ENCODE results near the gene ASS1.
"Not testable (repeated sequence)": the region's sequence is repeated elsewhere in the genome, so short reads cannot be mapped to it uniquely, and the experiment has no call there.

ASS1 gene

GRCh38 chr9:130434656-130435055, 10.1 kb upstream of the ASS1 start:
- H3K4me3 ChIP-seq (ENCODE audit: extremely low read depth, insufficient read depth, low read length, poor library complexity, severe bottlenecking); H3K27ac ChIP-seq (ENCODE audit: low read depth, low read length, severe bottlenecking); H3K9me3 ChIP-seq (ENCODE audit: control insufficient read depth, low read length); H3K36me3 ChIP-seq (ENCODE audit: control insufficient read depth, insufficient read depth, low read length); H3K4me1 ChIP-seq (ENCODE audit: control insufficient read depth, insufficient read depth, low read length, poor library complexity, severe bottlenecking): not testable (repeated sequence)
- 80% methylated on average over 1 of the region's 5 CpGs; no CpG with 5 or more reads in 1 of the 2 experiments for WGBS, 2 experiments (ENCODE audit: insufficient coverage in 2 of 2)

- H3K4me1 ChIP-seq (ENCODE audit: control insufficient read depth, insufficient read depth, low read length, poor library complexity, severe bottlenecking), result no peaks in the 10 kb centered on the region
- H3K27ac ChIP-seq (ENCODE audit: low read depth, low read length, severe bottlenecking), result no peak overlapping the region
- 84 to 88% methylated on average over 8 to 12 of the region's 15 CpGs for WGBS, 2 experiments (ENCODE audit: insufficient coverage in 2 of 2)
- H3K36me3 ChIP-seq (ENCODE audit: control insufficient read depth, insufficient read depth, low read length), result no peaks in the 10 kb centered on the region
- H3K4me3 ChIP-seq (ENCODE audit: extremely low read depth, insufficient read depth, low read length, poor library complexity, severe bottlenecking), result no peak overlapping the region
- no peaks in the 10 kb centered on the region for H3K9me3 ChIP-seq (ENCODE audit: control insufficient read depth, low read length)
These were observed 7.6 kb upstream of the ASS1 start for GRCh38 chr9:130437011-130437789.

DNA sequence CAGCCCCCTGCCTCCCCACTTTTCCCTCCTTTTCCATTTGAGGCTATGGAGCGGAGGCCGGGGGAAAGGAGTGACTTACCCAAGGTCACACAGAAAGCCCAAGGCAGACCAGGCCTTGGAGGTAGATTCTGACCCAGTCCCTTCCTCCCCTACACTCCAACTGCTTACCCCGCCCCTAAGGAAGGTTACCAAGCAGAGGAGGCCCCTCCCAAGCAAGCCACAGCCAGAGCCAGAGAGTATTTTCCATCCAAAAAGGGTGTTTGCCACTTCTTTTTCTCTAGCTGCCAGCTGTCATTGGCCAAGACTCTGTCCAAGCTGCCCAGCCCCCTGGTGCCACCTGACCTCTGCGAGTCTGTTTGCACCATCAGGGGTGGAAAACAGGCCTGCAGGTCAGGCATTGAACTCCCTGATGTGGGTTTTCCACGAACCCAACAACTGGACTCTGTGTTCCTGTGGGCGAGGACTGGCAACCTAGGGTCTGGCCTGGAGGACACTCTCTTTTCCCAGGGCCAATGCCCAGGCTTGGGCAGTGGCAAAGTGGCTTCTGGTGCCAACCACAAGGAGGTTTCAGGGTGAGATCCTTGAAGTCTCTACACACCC, 6.3 kb upstream of the ASS1 start:
- 67 to 88% methylated on average over 3 to 6 of the region's 6 CpGs for WGBS, 2 experiments (ENCODE audit: insufficient coverage in 2 of 2)
- no peaks in the 10 kb centered on the region for H3K9me3 ChIP-seq (ENCODE audit: control insufficient read depth, low read length)
- no peak overlapping the region for H3K4me3 ChIP-seq (ENCODE audit: extremely low read depth, insufficient read depth, low read length, poor library complexity, severe bottlenecking)
- no peaks in the 10 kb centered on the region for H3K4me1 ChIP-seq (ENCODE audit: control insufficient read depth, insufficient read depth, low read length, poor library complexity, severe bottlenecking)
- H3K27ac ChIP-seq (ENCODE audit: low read depth, low read length, severe bottlenecking), result no peak overlapping the region
- H3K36me3 ChIP-seq (ENCODE audit: control insufficient read depth, insufficient read depth, low read length), result no peaks in the 10 kb centered on the region

DNA sequence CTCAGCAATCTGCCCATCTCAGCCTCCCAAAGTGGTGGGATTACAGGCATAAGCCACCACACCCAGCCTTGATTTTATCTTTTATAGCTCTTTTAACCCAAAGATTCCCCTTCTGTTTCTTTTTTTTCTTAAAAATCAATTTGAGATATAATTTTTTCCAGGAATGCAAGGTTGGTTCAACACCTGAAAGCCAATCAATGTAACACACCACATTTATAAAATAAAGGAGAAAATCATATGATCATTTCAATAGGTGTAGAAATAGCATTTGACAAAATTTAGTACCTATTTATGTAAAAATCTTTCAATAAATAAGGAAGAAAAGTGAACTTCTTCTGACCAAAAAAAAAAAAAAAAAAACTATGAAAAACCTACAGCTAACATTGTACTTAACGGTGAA, 3.7 kb upstream of the ASS1 start:
- no peaks in the 10 kb centered on the region for H3K4me1 ChIP-seq (ENCODE audit: control insufficient read depth, insufficient read depth, low read length, poor library complexity, severe bottlenecking)
- no CpG with 5 or more reads among the region's 1 CpG for WGBS, 2 experiments (ENCODE audit: insufficient coverage in 2 of 2)
- no peaks in the 10 kb centered on the region for H3K36me3 ChIP-seq (ENCODE audit: control insufficient read depth, insufficient read depth, low read length)
- H3K4me3 ChIP-seq (ENCODE audit: extremely low read depth, insufficient read depth, low read length, poor library complexity, severe bottlenecking), result no peak overlapping the region
- no peaks in the 10 kb centered on the region for H3K9me3 ChIP-seq (ENCODE audit: control insufficient read depth, low read length)
- no peak overlapping the region for H3K27ac ChIP-seq (ENCODE audit: low read depth, low read length, severe bottlenecking)

- Histone ChIP-seq H3K4me1 (ENCODE audit: control insufficient read depth, insufficient read depth, low read length, poor library complexity, severe bottlenecking) (peaks cover 16% of the 10 kb centered on the region), H3K27ac (ENCODE audit: low read depth, low read length, severe bottlenecking) (no peak overlapping the region), H3K9me3 (ENCODE audit: control insufficient read depth, low read length) (no peaks in the 10 kb centered on the region), H3K4me3 (ENCODE audit: extremely low read depth, insufficient read depth, low read length, poor library complexity, severe bottlenecking) (no peak overlapping the region), H3K36me3 (ENCODE audit: control insufficient read depth, insufficient read depth, low read length) (no peaks in the 10 kb centered on the region)
- WGBS, 2 experiments (ENCODE audit: insufficient coverage in 2 of 2), result 90 to 94% methylated on average over 6 to 8 of the region's 9 CpGs
These were observed 1.9 kb upstream of the ASS1 start for GRCh38 chr9:130442746-130443455.

- WGBS, 2 experiments (ENCODE audit: insufficient coverage in 2 of 2), result 92 to 95% methylated on average over 3 to 5 of the region's 6 CpGs
- Histone ChIP-seq H3K4me1 (ENCODE audit: control insufficient read depth, insufficient read depth, low read length, poor library complexity, severe bottlenecking) (peaks cover 20% of the 10 kb centered on the region), H3K27ac (ENCODE audit: low read depth, low read length, severe bottlenecking) (no peak overlapping the region), H3K9me3 (ENCODE audit: control insufficient read depth, low read length) (no peaks in the 10 kb centered on the region), H3K36me3 (ENCODE audit: control insufficient read depth, insufficient read depth, low read length) (no peaks in the 10 kb centered on the region), H3K4me3 (ENCODE audit: extremely low read depth, insufficient read depth, low read length, poor library complexity, severe bottlenecking) (no peak overlapping the region)
These were observed 1.3 kb upstream of the ASS1 start for GRCh38 chr9:130443456-130443801.

DNA sequence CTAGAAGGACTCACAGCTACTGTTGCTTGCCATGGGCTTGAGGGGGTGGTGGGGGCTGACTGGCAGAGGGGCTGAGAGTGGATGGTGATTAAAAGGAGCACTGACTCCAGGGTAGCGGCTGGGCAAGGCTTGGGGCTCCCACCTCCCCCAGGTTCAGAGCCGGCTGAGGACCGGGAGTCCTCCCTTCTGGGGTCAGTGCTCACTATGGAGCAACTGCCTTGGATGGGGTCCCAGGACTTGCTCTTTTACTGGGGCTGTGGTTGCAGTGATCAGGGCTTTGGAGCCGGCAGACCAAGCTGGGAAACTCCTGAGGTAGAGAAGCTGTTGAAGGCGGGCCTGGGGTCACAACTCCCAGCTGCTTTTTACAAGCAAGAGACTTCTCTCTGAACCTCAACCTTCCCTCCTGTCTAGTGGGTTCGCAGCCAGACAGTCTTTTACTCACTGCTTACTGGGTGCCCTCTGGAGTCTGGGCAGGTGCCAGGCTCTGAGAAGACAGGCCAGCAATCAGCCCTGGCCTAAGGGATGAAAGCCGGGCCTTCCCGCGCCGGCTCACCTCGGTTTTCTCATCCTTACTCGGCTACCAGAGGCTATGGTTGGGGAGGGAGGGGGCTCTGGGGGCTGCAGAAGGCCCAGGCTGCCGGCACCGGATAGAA, 795 bp upstream of the ASS1 start:
- 57 to 72% methylated on average over 7 to 8 of the region's 14 CpGs for WGBS, 2 experiments (ENCODE audit: insufficient coverage in 2 of 2)
- H3K9me3 ChIP-seq (ENCODE audit: control insufficient read depth, low read length), result no peaks in the 10 kb centered on the region
- no peak overlapping the region for H3K27ac ChIP-seq (ENCODE audit: low read depth, low read length, severe bottlenecking)
- no peaks in the 10 kb centered on the region for H3K36me3 ChIP-seq (ENCODE audit: control insufficient read depth, insufficient read depth, low read length)
- peak overlapping the region; percentile 50 for H3K4me3 ChIP-seq (ENCODE audit: extremely low read depth, insufficient read depth, low read length, poor library complexity, severe bottlenecking)
- peaks cover 20% of the 10 kb centered on the region for H3K4me1 ChIP-seq (ENCODE audit: control insufficient read depth, insufficient read depth, low read length, poor library complexity, severe bottlenecking)

GRCh38 chr9:130445268-130445983, 665 bp downstream of the ASS1 start:
- Histone ChIP-seq H3K4me3 (ENCODE audit: extremely low read depth, insufficient read depth, low read length, poor library complexity, severe bottlenecking) (peak overlapping the region; percentile 50), H3K4me1 (ENCODE audit: control insufficient read depth, insufficient read depth, low read length, poor library complexity, severe bottlenecking) (peaks cover 20% of the 10 kb centered on the region), H3K36me3 (ENCODE audit: control insufficient read depth, insufficient read depth, low read length) (no peaks in the 10 kb centered on the region), H3K9me3 (ENCODE audit: control insufficient read depth, low read length) (no peaks in the 10 kb centered on the region), H3K27ac (ENCODE audit: low read depth, low read length, severe bottlenecking) (no peak overlapping the region)
- 3 to 4% methylated on average over 22 to 27 of the region's 30 CpGs for WGBS, 2 experiments (ENCODE audit: insufficient coverage in 2 of 2)

- H3K36me3 ChIP-seq (ENCODE audit: control insufficient read depth, insufficient read depth, low read length), result no peaks in the 10 kb centered on the region
- 19 to 24% methylated on average over 8 to 14 of the region's 16 CpGs for WGBS, 2 experiments (ENCODE audit: insufficient coverage in 2 of 2)
- H3K27ac ChIP-seq (ENCODE audit: low read depth, low read length, severe bottlenecking), result peak overlapping the region; percentile 29
- H3K9me3 ChIP-seq (ENCODE audit: control insufficient read depth, low read length), result no peaks in the 10 kb centered on the region
- H3K4me1 ChIP-seq (ENCODE audit: control insufficient read depth, insufficient read depth, low read length, poor library complexity, severe bottlenecking), result peaks cover 23% of the 10 kb centered on the region
- H3K4me3 ChIP-seq (ENCODE audit: extremely low read depth, insufficient read depth, low read length, poor library complexity, severe bottlenecking), result no peak overlapping the region
These were observed 1.5 kb downstream of the ASS1 start for GRCh38 chr9:130446101-130446861.
